Measurements from ENCODE around the gene GBE1.

- TF ChIP-seq GATA2 (IDR thresholded peaks at IDR 0.05; ENCODE audit: low read depth, low read length) (no peak), GATA3 (IDR thresholded peaks at IDR 0.05; ENCODE audit: low read depth, low read length) (no peak)
Observed at GRCh38 chr3:81585937-81586336, 175.5 kb downstream of the GBE1 start.

Data from SH-SY5Y (cell line).